RWPE1 (cell line): ENCODE results near the gene SMIM24.
A peak's percentile ranks its signal among the peaks of the same experiment; 100 is the strongest.
"Not testable (repeated sequence)": the region's sequence is repeated elsewhere in the genome, so short reads cannot be mapped to it uniquely, and the experiment has no call there.

Experiments used
- CTCF ChIA-PET: fragments of 350-600 bp; sonication (Branson Sonifier 250); formaldehyde crosslinking; extraction: SDS; loops from one replicate; lab custom pipeline; 2021; lab: Yijun Ruan, JAX
- POLR2A ChIA-PET: fragments of 400-600 bp; formaldehyde crosslinking; extraction: SDS; loops from one replicate; lab custom pipeline; 2020; ENCODE audit warnings: antibody characterized with exemption; ENCODE audit not compliant: low non-redundant PET; lab: Yijun Ruan, JAX
- DNase-seq: peaks from one replicate; pipeline ENCODE4 v3.0.0; 2012; ENCODE audit warnings: low spot score
- H3K27ac ChIP-seq: fragments of 450-650 bp; 2 replicates; pipeline ENCODE4 v1.5.1; 2017
- CTCF ChIP-seq: fragments of 450-650 bp; conservative IDR thresholded peaks from 2 replicates; pipeline ENCODE4 v1.5.1; 2017; ENCODE audit warnings: low read depth, mild to moderate bottlenecking

The SMIM24 gene

GRCh38 chr19:3509566-3509989 is 29.3 kb upstream of the SMIM24 start:
- peak overlapping the region; percentile 91 for H3K27ac ChIP-seq
- TF ChIP-seq CTCF = no peak
- ChIA-PET POLR2A (no interaction called here), CTCF (no interaction called here)
- DNase-seq = peak; percentile 42

- H3K27ac ChIP-seq = peak overlapping the region; percentile 91
- ChIA-PET CTCF (interaction anchor here (0.6 kb wide), 1 partner anchor 435 kb away, joined by 4 read pairs; no protein-coding TSS in a partner anchor), POLR2A (no interaction called here)
Measured at GRCh38 chr19:3508771-3509535, 28.6 kb upstream of the SMIM24 start.

GRCh38 chr19:3508121-3508661 is 27.9 kb upstream of the SMIM24 start:
- DNase-seq, POLR2A ChIA-PET: not testable (repeated sequence)
- peak overlapping the region; percentile 91 for H3K27ac ChIP-seq
- CTCF ChIA-PET = interaction anchor here (0.6 kb wide), 1 partner anchor 435 kb away, joined by 4 read pairs; no protein-coding TSS in a partner anchor

More at GRCh38 chr19:3508771-3509535, 28.6 kb upstream of the SMIM24 start:
- no peak for DNase-seq
- no peak for TF ChIP-seq CTCF

GRCh38 chr19:3507371-3508120 is 27.2 kb upstream of the SMIM24 start:
- ChIA-PET POLR2A (no interaction called here), CTCF (no interaction called here)
- H3K27ac ChIP-seq = peak overlapping the region; percentile 91
- no peak for DNase-seq
- TF ChIP-seq CTCF = no peak

GRCh38 chr19:3506384-3507340 is 26.3 kb upstream of the SMIM24 start:
- TF ChIP-seq CTCF = no peak
- no peak for DNase-seq
- CTCF ChIA-PET = interaction anchor here (0.6 to 0.7 kb wide), 2 partner anchors 321 to 896 kb away, joined by 3 read pairs; partner anchors contain the start of gene NCLN
- H3K27ac ChIP-seq = peak overlapping the region; percentile 91
- POLR2A ChIA-PET = no interaction called here

GRCh38 chr19:3505598-3506383 is 25.5 kb upstream of the SMIM24 start, which contains the start of gene FZR1:
FZR1 (plus strand) TSS chr19:3506311; CDS start chr19:3522990, 16,679 bp downstream.
- peak within 1 kb of the TSS; percentile 91 for H3K27ac ChIP-seq
- DNase-seq = peak; percentile 95
- CTCF ChIA-PET = interaction anchor here (0.6 to 0.7 kb wide), 2 partner anchors 320 to 895 kb away, joined by 3 read pairs; partner anchors contain the start of gene NCLN
- POLR2A ChIA-PET = no interaction called here
- TF ChIP-seq CTCF = no peak
